Thyroid gland (tissue), 4 donors: ENCODE results near the gene SHISA8.

Experiments
- CTCF ChIP-seq, 6 experiments: fragments of 200-600 bp in 3 of 6; fragments of 450-650 bp in 3 of 6; sonication (generic) in 3 of 6; IDR thresholded peaks; one replicate each; pipeline ENCODE4 v1.5.1; 2016 to 2019; ENCODE audit warnings: antibody characterized with exemption in 6 of 6, mild to moderate bottlenecking in 2 of 6, inconsistent platforms in 1 of 6, moderate library complexity in 1 of 6
- POLR2A ChIP-seq, 2 donors: fragments of 450-650 bp; IDR thresholded peaks; one replicate each; pipeline ENCODE4 v1.6.1; 2017; ENCODE audit warnings: antibody characterized with exemption in 2 of 2, mild to moderate bottlenecking in 2 of 2, moderate library complexity in 1 of 2

- TF ChIP-seq CTCF (IDR thresholded peaks at IDR 0.05) = no peak
- no peak for TF ChIP-seq POLR2A (IDR thresholded peaks at IDR 0.05)
Observed at GRCh38 chr22:41964112-41964491, 49.2 kb upstream of the SHISA8 start.
